HepG2 (cell line): ENCODE data around the gene PLXND1. TPM values are rescaled to one million over a fixed set of nuclear protein-coding genes. Genes with fewer than 3 reads are reported as not detected.
A peak's percentile ranks its signal among the peaks of the same experiment; 100 is the strongest.

Experiments used
- ATAC-seq: fragments of 200-7000 bp; cut with Tn5 transposase; 3 replicates; pipeline ENCODE4 v1.9.1; 2020; ENCODE audit warnings: mild to moderate bottlenecking, moderate library complexity
- BruUV-seq: library from RNA; stranded (reverse); fragments of 400-500 nt; replicated peaks from 2 replicates; lab custom pipeline; 2021; lab: Mats Ljungman, UMichigan
- CTCF ChIA-PET: fragments of 300-600 bp; formaldehyde crosslinking; extraction: SDS; loops from one replicate; lab custom pipeline; 2021; ENCODE audit warnings: low total read pairs, inconsistent platforms, low intra/inter-chr PET ratio; lab: Yijun Ruan, JAX
- POLR2A ChIA-PET: fragments of 350-600 bp; sonication (Branson Sonifier 250); formaldehyde crosslinking; loops from one replicate; lab custom pipeline; 2020; ENCODE audit warnings: antibody characterized with exemption, inconsistent platforms; lab: Yijun Ruan, JAX
- DNase-seq: peaks from one replicate; pipeline ENCODE4 v3.0.0-alpha.2; 2015; ENCODE audit warnings: low spot score
- FAIRE-seq: peaks from 3 replicates; lab custom pipeline; 2011; peaks lifted over from hg19 to GRCh38; lab: Jason Lieb, UNC
- H2AFZ ChIP-seq: one replicate; pipeline ENCODE4 v1.6.1; 2011; ENCODE audit warnings: low read length, inconsistent platforms
- H3K27ac ChIP-seq: fragments of 300-600 bp; 3 replicates; pipeline ENCODE4 v1.8.0; 2011; ENCODE audit warnings: mixed run types, mild to moderate bottlenecking, mixed read lengths, low read length, inconsistent platforms; ENCODE audit not compliant: insufficient read depth; ENCODE audit errors: extremely low read length
- H3K27me3 ChIP-seq, 2 experiments: fragments of 200-600 bp in 1 of 2; 2 replicates in 1 of 2; 3 replicates in 1 of 2; pipeline versions ENCODE4 v1.6.0 to v1.8.0; 2011; ENCODE audit warnings: low read length in 2 of 2, mild to moderate bottlenecking in 2 of 2, moderate library complexity in 2 of 2, inconsistent platforms in 1 of 2; ENCODE audit not compliant: insufficient read depth in 2 of 2, control insufficient read depth in 1 of 2
- H3K36me3 ChIP-seq, 2 experiments: fragments of 200-600 bp in 1 of 2; replicated peaks in 1 of 2; 2 replicates in 1 of 2; 3 replicates in 1 of 2; pipeline versions ENCODE4 v1.5.1 to v1.8.0; 2011; ENCODE audit warnings: low read length in 2 of 2, inconsistent platforms in 1 of 2; ENCODE audit not compliant: insufficient read depth in 2 of 2, control insufficient read depth in 1 of 2
- H3K4me1 ChIP-seq: 2 replicates; pipeline ENCODE4 v1.5.1; 2012; ENCODE audit warnings: low read length, inconsistent platforms; ENCODE audit not compliant: insufficient read depth
- H3K4me2 ChIP-seq: 2 replicates; pipeline ENCODE4 v1.6.0; 2011; ENCODE audit warnings: low read depth, low read length, inconsistent platforms
- H3K4me3 ChIP-seq, 3 experiments: fragments of 200-600 bp in 1 of 3; sonication (generic), shearing (Covaris generic) in 1 of 3; replicated peaks in 1 of 3; 2 replicates each; pipeline ENCODE4 v1.5.1; 2011 to 2016; ENCODE audit warnings: low read length in 3 of 3, inconsistent platforms in 2 of 3, low read depth in 2 of 3, mild to moderate bottlenecking in 2 of 3, control low read depth in 1 of 3, mixed read lengths in 1 of 3; ENCODE audit not compliant: insufficient read depth in 1 of 3
- H3K79me2 ChIP-seq: one replicate; pipeline ENCODE4 v1.6.1; 2011; ENCODE audit warnings: low read length, inconsistent platforms; ENCODE audit not compliant: insufficient read depth
- H3K9ac ChIP-seq: 2 replicates; pipeline ENCODE4 v1.6.0; 2011; ENCODE audit warnings: mild to moderate bottlenecking, low read depth, low read length, inconsistent platforms; ENCODE audit not compliant: insufficient read depth
- H3K9me3 ChIP-seq: 2 replicates; pipeline ENCODE4 v1.5.1; 2012; ENCODE audit warnings: mild to moderate bottlenecking, low read length
- H4K20me1 ChIP-seq: 2 replicates; pipeline ENCODE4 v1.6.0; 2011; ENCODE audit warnings: inconsistent platforms, mild to moderate bottlenecking, low read length, moderate library complexity; ENCODE audit not compliant: insufficient read depth
- MTF1 ChIP-seq: sonication (generic); formaldehyde crosslinking; IDR thresholded peaks from 2 replicates; pipeline ENCODE4 v1.5.0; 2020; ENCODE audit warnings: missing genetic modification reagents
- TAF15 ChIP-seq: fragments of 200-400 bp; formaldehyde crosslinking; IDR thresholded peaks from one replicate; pipeline ENCODE4 v1.6.1; 2018; ENCODE audit warnings: mild to moderate bottlenecking, low read depth, low read length; ENCODE audit not compliant: poor library complexity, severe bottlenecking
- ZMYM4 ChIP-seq: sonication (generic); formaldehyde crosslinking; IDR thresholded peaks from 2 replicates; pipeline ENCODE4 v1.8.1; 2023; ENCODE audit warnings: mild to moderate bottlenecking, missing genetic modification reagents
- ZNF577 ChIP-seq: sonication (generic); formaldehyde crosslinking; IDR thresholded peaks from 2 replicates; pipeline ENCODE4 v1.4.0; 2020; ENCODE audit warnings: mild to moderate bottlenecking, low read depth, missing genetic modification reagents, borderline replicate concordance
- ZNF629 ChIP-seq: sonication (generic); formaldehyde crosslinking; conservative IDR thresholded peaks from 2 replicates; pipeline ENCODE4 v1.5.0; 2020; ENCODE audit warnings: missing genetic modification reagents
- WGBS: methylation state at CpG from one replicate; pipeline ENCODE4 v1.1.6; 2017; ENCODE audit warnings: low lambda C conversion rate; 5-methylcytosine and 5-hydroxymethylcytosine counted together
- in situ Hi-C: cut with HindIII; loops from 2 replicates; pipeline ENCODE4 v1.10.0; 2017; ENCODE audit warnings: low pct_unique_long_range_greater_than_20kb; ENCODE audit not compliant: extremely low pct_ligation_motif_present
- intact Hi-C: fragments of 100-400 bp; cut with micrococcal nuclease; formaldehyde crosslinking; loops from one replicate; pipeline ENCODE4 v1.10.0; 2022; ENCODE audit not compliant: unreplicated experiment
- polyA plus RNA-seq, 8 experiments: library from polyadenylated mRNA; depleted of rRNA in 3 of 8; stranded (reverse) in 7 of 8; unstranded in 1 of 8; fragments of >200 nt; fragmentation: Illumina TruSeq in 4 of 8; extraction: Trizol in 4 of 8; gene quantifications; 2 replicates each; pipeline versions ENCODE4 v1.2.1 to v1.2.3, GENCODE V29; 2011 to 2016; ENCODE audit warnings: low read depth in 4 of 8, missing spikeins in 1 of 8, mixed read lengths in 1 of 8; ENCODE audit not compliant: insufficient read depth in 1 of 8
- total RNA-seq, 5 experiments: library from RNA; depleted of rRNA; stranded (reverse); fragments of >200 nt; fragmentation: Illumina TruSeq; extraction: Trizol; gene quantifications; 2 replicates each; pipeline ENCODE4 v1.2.3, GENCODE V29; 2016; ENCODE audit warnings: low read depth in 1 of 5

PLXND1 gene
- total and polyA plus RNA-seq, 2 of the 13 experiments (the other 11 are each of a cell fraction or from before 2014, with no cell fraction given) = 15.9 to 42.0 TPM

GRCh38 chr3:129529436-129530210, 76.9 kb downstream of the PLXND1 start:
- ChIA-PET CTCF (no interaction called here), POLR2A (no interaction called here)
- no peaks in the 10 kb centered on the region for H4K20me1 ChIP-seq
- TF ChIP-seq ZNF629 (CRISPR knock-in tag) (peak; percentile 43; the same call in 1 of the 2 replicates), MTF1 (CRISPR knock-in tag) (no peak)
- no peaks in the 10 kb centered on the region for H3K79me2 ChIP-seq
- BruUV-seq = no TSS peak
- DNase-seq = no peak
- peaks cover 49% of the 10 kb centered on the region for H3K4me1 ChIP-seq
- H3K27me3 ChIP-seq = no peaks in the 10 kb centered on the region; a peak in 1 of 5 replicates
- H3K36me3 ChIP-seq = no peaks in the 10 kb centered on the region
- no peak overlapping the region for H3K9ac ChIP-seq
- ATAC-seq = no peak
- H3K4me2 ChIP-seq = no peak overlapping the region
- intact Hi-C loops = no loop called here
- H3K4me3 ChIP-seq = no peak overlapping the region; a peak in 1 of 6 replicates
- in situ Hi-C loops = no loop called here
- no peak for FAIRE-seq
- 82% methylated on average over 11 of the region's 12 CpGs for whole genome bisulfite sequencing
- H3K9me3 ChIP-seq = no peaks in the 10 kb centered on the region
- no peak overlapping the region for H3K27ac ChIP-seq
- no peak overlapping the region for H2AFZ ChIP-seq

GRCh38 chr3:129528589-129529100, 77.8 kb downstream of the PLXND1 start, which contains the start of gene RHO:
RHO (plus strand) TSS chr3:129528639; CDS start chr3:129528734, 95 bp downstream.
- no TSS peak for BruUV-seq
- no peaks in the 10 kb centered on the region for H3K79me2 ChIP-seq
- DNase-seq (no peak), FAIRE-seq (no peak), ATAC-seq (no peak)
- H3K9me3 ChIP-seq = no peaks in the 10 kb centered on the region
- no peak within 1 kb of the TSS for H3K4me3 ChIP-seq
- peaks cover 47% of the 10 kb centered on the region for H3K4me1 ChIP-seq
- H3K27ac ChIP-seq = no peak within 1 kb of the TSS
- WGBS = 87% methylated on average over 17 of the region's 18 CpGs
- no peak within 1 kb of the TSS for H3K4me2 ChIP-seq
- H4K20me1 ChIP-seq = no peaks in the 10 kb centered on the region
- no peaks in the 10 kb centered on the region; a peak in 1 of 5 replicates for H3K27me3 ChIP-seq
- no peak within 1 kb of the TSS for H2AFZ ChIP-seq
- POLR2A ChIA-PET = no interaction called here
- H3K36me3 ChIP-seq = no peaks in the 10 kb centered on the region
- in situ Hi-C loops = no loop called here
- TF ChIP-seq TAF15 = no peak
- TF ChIP-seq ZNF577 (CRISPR knock-in tag) = no peak
- no peak for TF ChIP-seq ZMYM4 (CRISPR knock-in tag)
- CTCF ChIA-PET = no interaction called here
- intact Hi-C loops = no loop called here
- H3K9ac ChIP-seq = no peak within 1 kb of the TSS
